Measurements from ENCODE around the gene TEX11.

DNA sequence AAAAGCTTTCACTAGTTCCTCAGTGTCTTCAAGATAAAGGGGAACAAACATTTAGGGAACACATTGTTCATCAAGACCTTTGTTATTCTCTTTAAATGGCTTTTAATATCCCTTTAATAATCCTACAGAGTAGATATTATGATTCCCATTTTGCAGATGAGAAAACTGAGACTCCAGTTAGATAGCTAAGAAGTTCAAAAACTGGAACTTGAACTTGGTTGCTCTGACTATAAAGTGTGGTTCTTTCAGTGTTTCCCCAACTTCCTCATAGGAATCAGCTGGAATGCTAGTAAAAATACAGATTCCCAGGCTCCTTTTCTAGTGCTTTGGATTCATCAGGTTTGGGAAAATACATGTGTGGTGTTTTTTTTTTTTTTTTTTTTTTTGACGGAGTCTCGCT lies 426.2 kb downstream of the TEX11 start:
- TF ChIP-seq EZH2 (IDR thresholded peaks at IDR 0.05; ENCODE audit: insufficient read depth, poor library complexity, severe bottlenecking) = no peak
- no peak for TF ChIP-seq EZH2phosphoT487 (IDR thresholded peaks at IDR 0.05; ENCODE audit: insufficient read depth, low read depth)

All from GM23248 (cell line).